ENCODE data around the gene EFNB1. TPM values are rescaled to one million over a fixed set of nuclear protein-coding genes. Genes with fewer than 3 reads are reported as not detected.

The EFNB1 gene
- total RNA-seq, 1 donor from 2014 or later, result 79.7 TPM

DNA sequence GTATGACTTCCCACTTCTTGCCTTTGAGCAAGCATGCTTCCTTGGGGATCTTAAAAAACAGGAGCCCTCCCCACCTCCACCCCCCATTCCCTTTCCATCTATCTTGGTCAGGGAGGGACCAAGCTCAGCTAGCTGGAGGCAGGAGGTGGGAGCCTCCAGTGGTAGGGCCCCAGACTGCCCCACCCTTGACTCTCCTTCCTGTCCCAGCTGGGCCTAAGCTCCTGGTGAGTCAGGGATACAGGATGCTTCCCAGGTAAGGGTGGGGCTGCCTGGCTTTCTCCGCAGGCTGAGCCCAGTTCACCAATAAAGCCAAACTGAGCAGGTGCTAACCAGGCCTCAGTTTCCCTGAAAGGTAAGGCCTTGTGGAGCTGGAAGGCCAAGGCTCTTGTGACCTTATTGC, 15.2 kb downstream of the EFNB1 start:
- DNase-seq (ENCODE audit: low read depth), result no peak

- no peak for DNase-seq (ENCODE audit: low read depth)
These were observed 15.8 kb downstream of the EFNB1 start for GRCh38 chrX:68844581-68844980.

- no peak for DNase-seq (ENCODE audit: low read depth)
These were observed 17.7 kb downstream of the EFNB1 start for GRCh38 chrX:68846536-68846935.

DNA sequence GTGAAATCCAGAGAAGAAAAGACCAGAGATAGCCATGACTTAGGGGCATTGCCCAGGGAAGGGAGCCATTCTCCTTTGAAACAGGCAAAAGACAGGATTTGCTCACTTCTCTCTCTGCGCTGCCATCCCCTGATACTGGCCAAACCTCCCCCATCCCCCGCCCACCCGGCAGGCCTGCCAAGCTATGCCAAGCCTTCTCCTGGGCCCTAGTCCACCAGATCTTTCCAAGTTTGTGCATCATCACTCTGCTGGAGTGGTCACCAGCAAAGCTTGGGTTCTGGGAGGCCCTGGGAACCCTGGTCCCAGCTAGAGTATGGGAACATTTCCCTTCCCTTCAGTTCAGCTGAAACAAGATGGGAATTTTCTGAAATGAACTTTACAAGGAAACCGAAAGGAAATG, 18.4 kb downstream of the EFNB1 start:
- DNase-seq (ENCODE audit: low read depth), result no peak

DNA sequence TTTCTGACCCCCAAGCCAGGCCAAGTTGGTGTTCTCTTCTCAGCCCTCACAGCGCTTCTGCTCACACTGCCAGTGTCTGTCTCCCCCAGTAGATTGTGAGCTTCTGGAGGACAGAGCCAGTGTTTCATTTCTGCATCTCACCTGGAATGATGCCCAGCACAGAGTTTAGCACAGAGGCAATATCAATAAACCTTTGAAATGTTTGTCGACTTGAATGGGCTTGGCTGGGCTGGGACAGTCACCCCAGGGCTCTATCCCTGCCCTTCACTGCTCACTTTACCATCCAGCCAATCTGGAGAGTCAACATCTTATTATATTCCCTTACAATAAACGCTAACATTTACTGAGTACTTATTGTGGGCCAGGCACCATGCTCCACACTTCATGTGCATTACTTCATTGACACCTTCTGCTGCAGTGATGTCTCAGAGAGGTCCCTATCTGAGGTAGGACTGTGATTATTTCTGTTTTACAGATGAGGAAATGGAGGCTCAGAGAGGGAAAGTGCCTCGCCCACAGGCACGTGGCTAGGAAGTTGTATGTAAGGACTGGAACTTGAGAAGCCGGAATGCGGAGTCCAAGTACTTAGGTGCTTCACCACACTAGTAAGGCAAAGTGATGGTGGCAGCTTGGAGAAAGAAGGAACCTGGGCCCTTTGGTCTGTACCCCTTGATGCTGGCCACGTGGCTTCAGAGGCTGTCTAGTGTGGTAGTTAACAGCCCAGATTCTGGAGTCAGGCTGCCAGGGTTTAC, 19.5 kb downstream of the EFNB1 start:
- no peak for DNase-seq (ENCODE audit: low read depth)

DNA sequence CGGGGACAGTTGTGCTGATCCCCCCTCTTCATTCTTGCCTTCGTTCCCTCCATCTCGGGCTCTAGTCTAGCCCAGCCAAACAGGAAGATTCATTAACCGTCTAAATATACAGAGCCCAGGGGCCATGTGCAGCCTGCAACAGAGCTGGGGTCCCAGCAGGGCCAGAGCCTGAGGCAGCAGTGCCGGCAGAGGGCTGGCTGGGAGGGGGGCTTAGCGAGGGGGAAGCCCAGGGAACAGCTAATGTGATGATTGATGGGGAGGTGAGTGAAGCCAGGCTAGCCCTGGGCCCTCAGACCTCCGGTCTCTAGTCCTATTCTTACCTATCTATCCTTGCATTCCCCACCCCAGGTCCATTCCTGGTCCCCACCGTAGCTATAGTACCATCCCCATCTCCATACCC, 22.3 kb downstream of the EFNB1 start:
- DNase-seq (ENCODE audit: low read depth), result no peak

GRCh38 chrX:68852046-68852445, 23.2 kb downstream of the EFNB1 start:
- DNase-seq (ENCODE audit: low read depth), result no peak

- DNase-seq (ENCODE audit: low read depth), result no peak
These were observed 24.9 kb downstream of the EFNB1 start for GRCh38 chrX:68853665-68854251.

GRCh38 chrX:68865300-68865699, 36.5 kb downstream of the EFNB1 start:
- DNase-seq (ENCODE audit: low read depth), result no peak

DNA sequence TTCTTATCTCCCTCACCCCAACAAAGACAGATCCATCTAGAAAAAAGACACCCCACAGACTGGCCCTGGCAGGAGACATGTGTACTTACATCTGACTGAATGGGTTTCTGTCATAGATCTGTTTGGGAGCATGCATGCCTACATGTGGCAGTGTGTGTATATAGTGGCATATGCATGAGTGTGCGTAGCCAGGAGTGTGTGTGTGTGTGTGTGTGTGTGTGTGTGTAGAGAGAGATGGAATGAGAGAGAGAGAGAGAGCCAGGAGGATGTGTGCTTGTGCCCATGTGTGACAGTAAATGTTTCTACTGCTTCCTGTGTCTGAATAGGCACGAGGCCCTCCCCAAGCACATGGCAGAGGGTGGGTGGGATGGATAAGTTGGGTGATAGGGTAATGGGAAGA, 37.1 kb downstream of the EFNB1 start:
- DNase-seq (ENCODE audit: low read depth), result no peak

- DNase-seq (ENCODE audit: low read depth), result no peak
These were observed 38.8 kb downstream of the EFNB1 start for GRCh38 chrX:68867458-68868112.

- peak; percentile 23 for DNase-seq (ENCODE audit: low read depth)
These were observed 39.5 kb downstream of the EFNB1 start for GRCh38 chrX:68868316-68868715.

GRCh38 chrX:68868902-68869800, 40.3 kb downstream of the EFNB1 start:
- DNase-seq (ENCODE audit: low read depth), result no peak

GRCh38 chrX:68870357-68870756, 41.5 kb downstream of the EFNB1 start:
- DNase-seq (ENCODE audit: low read depth), result no peak

DNA sequence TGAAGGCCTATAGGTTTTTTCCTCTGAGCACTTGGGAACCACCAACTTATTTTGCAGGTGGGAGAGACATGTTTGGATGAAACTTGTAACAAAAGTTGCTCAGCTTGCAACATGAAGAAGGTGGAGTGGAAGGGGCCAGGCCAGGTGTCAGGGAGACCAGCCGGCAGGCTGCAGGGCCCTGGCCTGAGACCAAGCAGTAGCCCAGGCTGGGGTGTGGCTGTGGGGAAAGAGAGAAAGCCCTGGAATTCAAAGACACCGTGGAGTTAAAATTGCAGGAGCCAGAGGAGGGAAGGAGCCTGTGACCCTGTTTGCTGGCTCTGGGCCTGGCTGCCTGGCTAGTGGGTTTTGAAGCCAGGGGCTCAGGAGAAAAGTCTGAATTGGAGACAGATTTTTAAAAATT, 43.4 kb downstream of the EFNB1 start:
- DNase-seq (ENCODE audit: low read depth), result no peak

DNA sequence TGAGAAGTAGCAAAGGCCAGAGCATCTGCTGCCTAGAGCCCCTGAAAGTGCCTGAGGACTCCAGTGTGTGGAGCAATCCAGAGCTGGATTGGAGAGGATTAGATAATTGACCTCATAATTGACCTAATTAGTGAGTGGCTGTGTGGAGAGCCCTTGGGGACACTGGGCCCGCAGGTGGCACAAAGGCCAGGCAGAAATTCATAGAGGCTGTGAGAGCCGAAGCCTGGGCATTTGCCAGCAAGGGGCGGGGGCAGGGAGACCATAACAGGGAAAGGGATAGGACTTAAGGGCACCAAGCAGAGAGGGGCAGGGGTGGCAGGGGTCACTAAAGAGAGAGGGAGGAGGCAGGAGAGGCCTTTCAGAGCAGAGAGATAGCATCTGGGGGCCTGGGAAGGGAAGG, 45.3 kb downstream of the EFNB1 start:
- no peak for DNase-seq (ENCODE audit: low read depth)

DNA sequence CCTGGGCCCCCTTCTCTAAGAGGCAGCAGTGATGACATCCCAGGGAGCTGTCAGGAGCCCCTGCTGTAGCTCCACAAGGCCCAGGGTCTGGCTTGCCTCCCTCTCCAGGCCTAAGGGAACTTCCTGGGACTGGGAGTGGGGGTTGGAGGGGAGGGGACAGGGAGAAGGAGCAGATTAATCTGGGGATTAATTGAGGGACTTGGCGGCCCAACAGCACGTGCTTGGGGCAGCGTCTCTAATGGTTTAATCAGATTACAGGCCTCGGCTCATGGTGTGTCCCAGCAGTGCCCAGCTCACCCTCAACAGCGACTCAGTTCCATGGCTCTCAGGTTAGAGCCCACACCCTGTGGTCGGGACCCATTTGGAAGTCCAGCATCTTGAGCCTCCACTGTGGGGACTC, 47.9 kb downstream of the EFNB1 start:
- DNase-seq (ENCODE audit: low read depth), result no peak

GRCh38 chrX:68877606-68878005, 48.8 kb downstream of the EFNB1 start:
- DNase-seq (ENCODE audit: low read depth), result no peak

GRCh38 chrX:68878977-68879645, 50.3 kb downstream of the EFNB1 start:
- DNase-seq (ENCODE audit: low read depth), result no peak

DNA sequence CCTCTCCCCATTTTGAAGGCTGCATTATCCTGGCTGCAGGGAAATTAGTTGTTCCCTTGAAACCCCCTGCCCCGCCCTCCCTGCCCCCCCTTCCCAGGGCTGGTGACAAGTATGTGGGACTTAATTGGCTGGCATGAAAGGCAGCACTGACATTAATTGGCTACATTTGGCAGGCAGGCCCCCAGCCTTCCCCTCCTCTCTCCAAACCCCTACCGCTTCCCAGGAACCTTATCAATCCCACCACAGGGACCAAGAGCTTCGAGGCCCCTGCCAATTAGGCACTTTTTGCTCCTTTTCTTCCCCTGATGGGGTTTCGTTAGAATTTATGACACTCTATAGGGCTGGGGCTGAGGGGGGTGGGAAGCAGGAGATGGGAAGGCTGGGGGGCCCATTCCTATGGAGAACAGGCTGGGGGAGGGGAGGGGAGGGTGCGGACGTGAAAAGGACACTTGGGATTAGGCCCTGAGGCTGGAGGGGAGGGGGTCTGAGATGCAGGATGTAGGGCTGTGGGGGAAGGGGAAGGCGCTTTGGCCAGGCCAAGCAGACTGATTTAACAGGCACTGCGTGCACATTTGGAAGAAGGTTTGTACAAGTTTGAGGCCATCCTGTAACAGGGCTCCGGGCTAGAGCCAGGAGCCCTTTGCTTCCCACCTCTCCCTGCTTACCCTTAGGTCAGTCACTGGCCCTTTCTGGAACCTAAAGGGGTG, 52.2 kb downstream of the EFNB1 start:
- DNase-seq (ENCODE audit: low read depth), result no peak

DNA sequence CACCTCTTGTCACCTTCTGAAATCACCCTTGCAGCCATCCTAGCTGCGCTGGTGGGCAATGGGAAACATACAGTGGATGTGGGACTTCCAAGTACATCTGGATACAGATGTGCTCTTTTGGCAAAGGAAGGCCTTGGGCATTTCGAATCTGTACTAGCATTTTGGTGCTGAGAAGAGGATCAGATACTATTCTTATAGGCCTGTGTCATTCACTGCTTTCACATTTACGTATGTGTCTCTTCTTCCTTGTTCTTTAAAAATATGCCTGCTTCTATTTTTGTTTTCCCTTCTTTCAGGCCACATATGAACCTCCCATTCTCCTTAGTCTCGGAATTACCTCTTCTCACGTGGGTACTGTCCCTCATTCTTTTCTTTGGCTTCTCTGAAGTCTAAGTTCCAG, 53.1 kb downstream of the EFNB1 start:
- DNase-seq (ENCODE audit: low read depth), result no peak

All from renal cortical epithelial cell (primary cell).